ENCODE data around the gene KRTAP16-1.
A peak's percentile ranks its signal among the peaks of the same experiment; 100 is the strongest.
"Not testable (repeated sequence)": the region's sequence is repeated elsewhere in the genome, so short reads cannot be mapped to it uniquely, and the experiment has no call there.

Gene KRTAP16-1

GRCh38 chr17:41284043-41284442 lies 25.1 kb downstream of the KRTAP16-1 start:
- H2AFZ ChIP-seq (ENCODE audit: low read depth, low read length): no peak overlapping the region
- H3K23ac ChIP-seq (ENCODE audit: low read length in 2 of 2): no peak overlapping the region
- H3K27ac ChIP-seq (ENCODE audit: low read length, poor library complexity, severe bottlenecking): peak overlapping the region; percentile 83
- no peak overlapping the region for H3K9ac ChIP-seq (ENCODE audit: low read length)
- no peak overlapping the region for H3K4me2 ChIP-seq (ENCODE audit: low read length, poor library complexity, severe bottlenecking)
- no peak overlapping the region for H3K4me3 ChIP-seq (ENCODE audit: insufficient read depth in 1 of 2, low read depth in 1 of 2, low read length in 2 of 2)
- H3K18ac ChIP-seq (ENCODE audit: low read depth in 1 of 2, low read length in 2 of 2): no peak overlapping the region
- no peaks in the 10 kb centered on the region for H3K27me3 ChIP-seq (ENCODE audit: control insufficient read depth in 1 of 2, insufficient read depth in 1 of 2, low read length in 2 of 2)
- peaks cover 1% of the 10 kb centered on the region for H3K4me1 ChIP-seq (ENCODE audit: control insufficient read depth, insufficient read depth, low read depth, low read length)
- no peaks in the 10 kb centered on the region for H3K79me1 ChIP-seq (replicated peaks; ENCODE audit: low read length, poor library complexity, severe bottlenecking)
- no peak overlapping the region for H2BK12ac ChIP-seq (ENCODE audit: low read length in 2 of 2)
- no peak overlapping the region for H4K91ac ChIP-seq (ENCODE audit: low read length)
- H4K8ac ChIP-seq (ENCODE audit: low read length): no peak overlapping the region
- no peaks in the 10 kb centered on the region for H3K9me3 ChIP-seq (ENCODE audit: control insufficient read depth, low read length)
- no peak overlapping the region for H2BK120ac ChIP-seq (ENCODE audit: low read depth, low read length)
- no peak overlapping the region for H3K4ac ChIP-seq (ENCODE audit: low read depth in 1 of 2, low read length in 2 of 2)
- H3K36me3 ChIP-seq (ENCODE audit: control insufficient read depth in 1 of 2, insufficient read depth in 2 of 2, low read depth in 1 of 2, low read length in 2 of 2): no peaks in the 10 kb centered on the region
- WGBS: 24% methylated on average over 2 of the region's 3 CpGs
- no peak overlapping the region for H2AK5ac ChIP-seq (ENCODE audit: low read length, severe bottlenecking)
- no peak overlapping the region for H3K14ac ChIP-seq (ENCODE audit: low read length in 2 of 2)
- H2BK5ac ChIP-seq (ENCODE audit: low read depth, low read length, poor library complexity, severe bottlenecking): peak overlapping the region; percentile 12
- no peak overlapping the region for H2BK15ac ChIP-seq (ENCODE audit: low read depth, poor library complexity, severe bottlenecking)
- no peak for DNase-seq

DNA sequence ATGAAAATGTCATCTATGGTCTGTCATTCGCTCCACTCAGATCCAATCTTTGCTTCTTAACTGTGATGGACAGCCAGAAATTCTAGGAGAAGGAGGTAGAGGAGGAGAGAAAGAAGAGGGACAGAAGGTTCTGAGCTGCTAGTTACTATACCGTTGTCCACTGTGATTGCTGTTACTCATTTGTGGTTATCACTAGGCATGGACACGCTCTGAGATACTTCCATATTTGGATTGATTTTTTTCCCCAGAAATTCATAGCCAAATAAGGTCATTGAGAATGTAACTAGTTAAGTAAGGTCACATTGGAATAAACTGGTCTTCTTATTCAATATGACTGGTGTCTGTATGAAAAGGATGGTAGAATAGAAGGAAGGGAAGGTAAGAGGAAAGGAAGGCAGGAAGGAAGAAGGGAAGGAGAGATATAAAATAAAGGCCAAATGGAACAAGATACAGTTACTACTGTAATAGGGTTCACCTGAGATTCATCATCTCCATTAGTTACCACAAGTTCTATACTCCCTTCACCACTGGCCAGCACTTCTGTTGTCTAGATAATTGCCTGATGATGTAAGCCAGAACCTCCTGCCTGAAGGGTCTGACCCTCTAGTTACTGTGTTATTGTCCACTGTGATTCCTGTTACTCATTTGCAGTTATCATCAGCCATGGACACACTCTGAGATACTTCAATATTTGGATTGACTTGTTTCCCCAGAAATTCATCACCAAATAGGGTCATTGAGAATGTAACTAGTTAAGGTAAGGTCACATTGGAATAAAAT lies 30.7 kb downstream of the KRTAP16-1 start:
- no peak overlapping the region for H2BK15ac ChIP-seq (ENCODE audit: low read depth, poor library complexity, severe bottlenecking)
- WGBS: 88% methylated on average over 3 of the region's 3 CpGs
- no peaks in the 10 kb centered on the region for H3K36me3 ChIP-seq (ENCODE audit: control insufficient read depth in 1 of 2, insufficient read depth in 2 of 2, low read depth in 1 of 2, low read length in 2 of 2)
- H4K91ac ChIP-seq (ENCODE audit: low read length): no peak overlapping the region
- no peaks in the 10 kb centered on the region for H3K79me1 ChIP-seq (replicated peaks; ENCODE audit: low read length, poor library complexity, severe bottlenecking)
- no peak overlapping the region for H2AFZ ChIP-seq (ENCODE audit: low read depth, low read length)
- no peak overlapping the region for H3K18ac ChIP-seq (ENCODE audit: low read depth in 1 of 2, low read length in 2 of 2)
- H3K23ac ChIP-seq (ENCODE audit: low read length in 2 of 2): no peak overlapping the region
- no peaks in the 10 kb centered on the region for H3K9me3 ChIP-seq (ENCODE audit: control insufficient read depth, low read length)
- no peak overlapping the region for H3K4me3 ChIP-seq (ENCODE audit: insufficient read depth in 1 of 2, low read depth in 1 of 2, low read length in 2 of 2)
- peaks cover 0 to 9% of the 10 kb centered on the region in 2 experiments for H3K27me3 ChIP-seq (ENCODE audit: control insufficient read depth in 1 of 2, insufficient read depth in 1 of 2, low read length in 2 of 2)
- no peak overlapping the region for H4K8ac ChIP-seq (ENCODE audit: low read length)
- DNase-seq: no peak
- no peak overlapping the region for H3K4me2 ChIP-seq (ENCODE audit: low read length, poor library complexity, severe bottlenecking)
- H3K9ac ChIP-seq (ENCODE audit: low read length): no peak overlapping the region
- H2AK5ac ChIP-seq (ENCODE audit: low read length, severe bottlenecking): peak overlapping the region; percentile 99
- H3K4ac ChIP-seq (ENCODE audit: low read depth in 1 of 2, low read length in 2 of 2): no peak overlapping the region
- peak overlapping the region; percentile 83 for H3K27ac ChIP-seq (ENCODE audit: low read length, poor library complexity, severe bottlenecking)
- no peak overlapping the region for H2BK5ac ChIP-seq (ENCODE audit: low read depth, low read length, poor library complexity, severe bottlenecking)
- no peak overlapping the region for H3K14ac ChIP-seq (ENCODE audit: low read length in 2 of 2)
- no peak overlapping the region for H2BK120ac ChIP-seq (ENCODE audit: low read depth, low read length)
- H2BK12ac ChIP-seq (ENCODE audit: low read length in 2 of 2): no peak overlapping the region
- peaks cover 3% of the 10 kb centered on the region for H3K4me1 ChIP-seq (ENCODE audit: control insufficient read depth, insufficient read depth, low read depth, low read length)

DNA sequence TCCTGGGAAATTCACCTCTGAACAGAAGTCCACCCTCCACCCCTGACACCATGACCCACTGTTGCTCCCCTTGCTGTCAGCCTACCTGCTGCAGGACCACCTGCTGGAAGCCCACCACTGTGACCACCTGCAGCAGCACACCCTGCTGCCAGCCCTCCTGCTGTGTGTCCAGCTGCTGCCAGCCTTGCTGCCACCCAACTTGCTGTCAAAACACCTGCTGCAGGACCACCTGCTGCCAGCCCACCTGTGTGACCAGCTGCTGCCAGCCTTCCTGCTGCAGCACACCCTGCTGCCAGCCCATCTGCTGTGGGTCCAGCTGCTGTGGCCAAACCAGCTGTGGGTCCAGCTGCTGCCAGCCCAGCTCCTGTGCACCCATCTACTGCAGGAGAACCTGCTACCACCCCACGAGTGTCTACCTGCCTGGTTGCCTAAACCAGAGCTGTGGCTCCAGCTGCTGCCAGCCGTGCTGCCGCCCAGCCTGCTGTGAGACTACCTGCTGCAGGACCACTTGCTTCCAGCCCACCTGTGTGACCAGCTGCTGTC lies 33.4 kb downstream of the KRTAP16-1 start, which contains the start of gene KRTAP9-7:
TSS of gene KRTAP9-7 (plus strand) at position 51 of the 543 bp plus-strand sequence. CDS start at position 51, 0 bp downstream.
- H2AK5ac ChIP-seq (ENCODE audit: low read length, severe bottlenecking); H3K4ac ChIP-seq (ENCODE audit: low read depth in 1 of 2, low read length in 2 of 2); H3K4me1 ChIP-seq (ENCODE audit: control insufficient read depth, insufficient read depth, low read depth, low read length); H3K9me3 ChIP-seq (ENCODE audit: control insufficient read depth, low read length); H3K79me1 ChIP-seq (replicated peaks; ENCODE audit: low read length, poor library complexity, severe bottlenecking); DNase-seq; H3K27ac ChIP-seq (ENCODE audit: low read length, poor library complexity, severe bottlenecking); H3K23ac ChIP-seq (ENCODE audit: low read length in 2 of 2); H3K27me3 ChIP-seq (ENCODE audit: control insufficient read depth in 1 of 2, insufficient read depth in 1 of 2, low read length in 2 of 2); H3K18ac ChIP-seq (ENCODE audit: low read depth in 1 of 2, low read length in 2 of 2); H2BK12ac ChIP-seq (ENCODE audit: low read length in 2 of 2); H2BK15ac ChIP-seq (ENCODE audit: low read depth, poor library complexity, severe bottlenecking); H3K4me2 ChIP-seq (ENCODE audit: low read length, poor library complexity, severe bottlenecking); H2BK120ac ChIP-seq (ENCODE audit: low read depth, low read length); H3K9ac ChIP-seq (ENCODE audit: low read length); H2BK5ac ChIP-seq (ENCODE audit: low read depth, low read length, poor library complexity, severe bottlenecking); H3K36me3 ChIP-seq (ENCODE audit: control insufficient read depth in 1 of 2, insufficient read depth in 2 of 2, low read depth in 1 of 2, low read length in 2 of 2); H2AFZ ChIP-seq (ENCODE audit: low read depth, low read length); H3K4me3 ChIP-seq (ENCODE audit: insufficient read depth in 1 of 2, low read depth in 1 of 2, low read length in 2 of 2); H4K91ac ChIP-seq (ENCODE audit: low read length): not testable (repeated sequence)
- 75% methylated on average over 3 of the region's 3 CpGs for WGBS
- Histone ChIP-seq H4K8ac (ENCODE audit: low read length) (peak within 1 kb of the TSS; percentile 29), H3K14ac (ENCODE audit: low read length in 2 of 2) (peak within 1 kb of the TSS in 1 of 2 experiments; percentile 2)

DNA sequence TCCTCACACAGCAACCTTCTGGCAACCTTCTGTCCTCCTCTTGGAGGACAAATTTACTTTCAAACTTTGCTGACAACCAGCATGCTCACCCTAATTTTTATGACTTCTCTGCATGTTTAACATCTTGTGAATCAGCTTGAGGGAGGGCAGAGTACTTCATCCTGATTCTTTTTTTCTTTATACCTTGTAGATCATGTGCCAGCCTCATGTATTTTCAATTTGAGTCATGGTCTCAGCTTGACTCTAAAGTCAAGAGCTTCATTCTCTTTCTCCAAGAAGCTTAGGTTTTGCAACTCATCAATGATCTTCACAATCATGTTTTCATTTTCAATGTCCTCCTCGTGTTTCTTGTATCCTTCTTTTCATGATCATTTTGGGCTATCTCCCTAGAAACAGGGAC lies 37.3 kb downstream of the KRTAP16-1 start:
- no peak overlapping the region for H2BK5ac ChIP-seq (ENCODE audit: low read depth, low read length, poor library complexity, severe bottlenecking)
- H2BK120ac ChIP-seq (ENCODE audit: low read depth, low read length): no peak overlapping the region
- H2BK15ac ChIP-seq (ENCODE audit: low read depth, poor library complexity, severe bottlenecking): no peak overlapping the region
- no peak overlapping the region for H2AFZ ChIP-seq (ENCODE audit: low read depth, low read length)
- DNase-seq: no peak
- no peak overlapping the region for H3K4me2 ChIP-seq (ENCODE audit: low read length, poor library complexity, severe bottlenecking)
- H3K27ac ChIP-seq (ENCODE audit: low read length, poor library complexity, severe bottlenecking): no peak overlapping the region
- no peak overlapping the region for H2BK12ac ChIP-seq (ENCODE audit: low read length in 2 of 2)
- no peak overlapping the region for H3K9ac ChIP-seq (ENCODE audit: low read length)
- no peak overlapping the region for H4K8ac ChIP-seq (ENCODE audit: low read length)
- no peaks in the 10 kb centered on the region for H3K36me3 ChIP-seq (ENCODE audit: control insufficient read depth in 1 of 2, insufficient read depth in 2 of 2, low read depth in 1 of 2, low read length in 2 of 2)
- no peak overlapping the region for H3K4ac ChIP-seq (ENCODE audit: low read depth in 1 of 2, low read length in 2 of 2)
- no peak overlapping the region for H3K23ac ChIP-seq (ENCODE audit: low read length in 2 of 2)
- no peak overlapping the region for H3K18ac ChIP-seq (ENCODE audit: low read depth in 1 of 2, low read length in 2 of 2)
- H3K14ac ChIP-seq (ENCODE audit: low read length in 2 of 2): no peak overlapping the region
- H3K27me3 ChIP-seq (ENCODE audit: control insufficient read depth in 1 of 2, insufficient read depth in 1 of 2, low read length in 2 of 2): peaks cover 0 to 9% of the 10 kb centered on the region in 2 experiments
- no peaks in the 10 kb centered on the region for H3K79me1 ChIP-seq (replicated peaks; ENCODE audit: low read length, poor library complexity, severe bottlenecking)
- peaks cover 3% of the 10 kb centered on the region for H3K4me1 ChIP-seq (ENCODE audit: control insufficient read depth, insufficient read depth, low read depth, low read length)
- WGBS: no CpG with 5 or more reads among the region's 1 CpG
- H3K4me3 ChIP-seq (ENCODE audit: insufficient read depth in 1 of 2, low read depth in 1 of 2, low read length in 2 of 2): no peak overlapping the region
- no peak overlapping the region for H2AK5ac ChIP-seq (ENCODE audit: low read length, severe bottlenecking)
- no peaks in the 10 kb centered on the region for H3K9me3 ChIP-seq (ENCODE audit: control insufficient read depth, low read length)
- no peak overlapping the region for H4K91ac ChIP-seq (ENCODE audit: low read length)

Measured in mesenchymal stem cell (in vitro differentiated cells and primary cell).